Mucosa of rectum (tissue), 2 donors: ENCODE data around the gene COPS3.

Source experiments
- H3K27ac ChIP-seq, 2 donors: one replicate each; pipeline ENCODE4 v1.7.0; 2013; ENCODE audit warnings: inconsistent platforms in 2 of 2, low read depth in 2 of 2, low read length in 2 of 2
- H3K27me3 ChIP-seq, 2 donors: one replicate each; pipeline ENCODE4 v1.7.0; 2013; ENCODE audit warnings: low read length in 2 of 2; ENCODE audit not compliant: control insufficient read depth in 2 of 2, insufficient read depth in 2 of 2
- H3K36me3 ChIP-seq, 2 donors: one replicate each; pipeline ENCODE4 v1.7.0; 2013; ENCODE audit warnings: low read length in 2 of 2; ENCODE audit not compliant: control insufficient read depth in 2 of 2, insufficient read depth in 2 of 2
- H3K4me1 ChIP-seq, 2 donors: one replicate each; pipeline ENCODE4 v1.7.0; 2013; ENCODE audit warnings: low read length in 2 of 2, mild to moderate bottlenecking in 1 of 2; ENCODE audit not compliant: control insufficient read depth in 2 of 2, insufficient read depth in 2 of 2
- H3K4me3 ChIP-seq, 2 donors: one replicate each; pipeline ENCODE4 v1.7.0; 2013; ENCODE audit warnings: low read length in 2 of 2
- H3K9ac ChIP-seq, 2 donors: one replicate each; pipeline ENCODE4 v1.7.0; 2013; ENCODE audit warnings: low read length in 2 of 2, low read depth in 1 of 2, mild to moderate bottlenecking in 1 of 2
- H3K9me3 ChIP-seq, 2 donors: one replicate each; pipeline ENCODE4 v1.7.0; 2013; ENCODE audit warnings: low read length in 2 of 2; ENCODE audit not compliant: control insufficient read depth in 2 of 2
- donor health status: healthy.
- donor health status: Normal muscosa, but diverticular disease.

The COPS3 gene

DNA sequence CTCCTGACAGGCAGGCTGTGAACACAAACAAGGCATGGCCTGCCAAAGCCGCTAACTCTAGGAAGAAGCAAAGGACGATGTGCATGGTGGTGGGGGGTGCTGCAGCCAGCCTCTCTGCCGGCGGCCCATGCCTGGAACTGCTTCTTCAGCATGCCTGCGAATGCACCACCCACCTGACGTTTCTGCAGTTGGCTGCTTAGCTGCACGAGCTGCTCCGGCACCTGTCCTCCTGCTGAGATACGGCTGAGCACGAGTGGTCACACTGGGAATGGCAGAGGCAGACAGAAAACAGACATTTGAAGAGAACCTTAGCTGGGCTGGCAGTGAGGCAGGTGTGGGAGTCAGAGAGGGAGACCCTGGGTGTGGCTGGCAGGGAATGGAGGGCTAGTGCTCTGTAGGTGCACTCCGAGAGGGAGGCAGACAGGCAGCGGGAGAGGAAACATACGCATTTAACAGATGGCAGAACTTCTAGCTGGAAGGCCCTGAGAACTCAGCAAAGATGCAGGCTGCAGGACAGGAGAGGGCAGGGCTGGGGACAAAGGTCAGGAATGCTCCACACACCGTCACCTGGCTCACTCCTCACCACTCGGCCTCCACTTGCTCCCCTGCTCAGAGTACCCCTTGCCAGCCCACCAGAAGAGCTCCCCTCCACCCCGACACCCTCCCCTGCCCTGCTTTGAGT, 49.3 kb downstream of the COPS3 start:
- Histone ChIP-seq H3K4me3 (no peak overlapping the region), H3K4me1 (peaks cover 13 to 14% of the 10 kb centered on the region in 2 donors), H3K9ac (no peak overlapping the region), H3K27me3 (no peaks in the 10 kb centered on the region), H3K27ac (no peak overlapping the region), H3K36me3 (peaks cover 46 to 60% of the 10 kb centered on the region in 2 donors), H3K9me3 (no peaks in the 10 kb centered on the region)

GRCh38 chr17:17229416-17230384, 51.3 kb downstream of the COPS3 start:
- peaks cover 3 to 7% of the 10 kb centered on the region in 2 donors for H3K4me1 ChIP-seq
- no peaks in the 10 kb centered on the region for H3K9me3 ChIP-seq
- H3K36me3 ChIP-seq = peaks cover 64 to 79% of the 10 kb centered on the region in 2 donors
- H3K27ac ChIP-seq = no peak overlapping the region
- no peak overlapping the region for H3K9ac ChIP-seq
- no peak overlapping the region for H3K4me3 ChIP-seq
- no peaks in the 10 kb centered on the region for H3K27me3 ChIP-seq

DNA sequence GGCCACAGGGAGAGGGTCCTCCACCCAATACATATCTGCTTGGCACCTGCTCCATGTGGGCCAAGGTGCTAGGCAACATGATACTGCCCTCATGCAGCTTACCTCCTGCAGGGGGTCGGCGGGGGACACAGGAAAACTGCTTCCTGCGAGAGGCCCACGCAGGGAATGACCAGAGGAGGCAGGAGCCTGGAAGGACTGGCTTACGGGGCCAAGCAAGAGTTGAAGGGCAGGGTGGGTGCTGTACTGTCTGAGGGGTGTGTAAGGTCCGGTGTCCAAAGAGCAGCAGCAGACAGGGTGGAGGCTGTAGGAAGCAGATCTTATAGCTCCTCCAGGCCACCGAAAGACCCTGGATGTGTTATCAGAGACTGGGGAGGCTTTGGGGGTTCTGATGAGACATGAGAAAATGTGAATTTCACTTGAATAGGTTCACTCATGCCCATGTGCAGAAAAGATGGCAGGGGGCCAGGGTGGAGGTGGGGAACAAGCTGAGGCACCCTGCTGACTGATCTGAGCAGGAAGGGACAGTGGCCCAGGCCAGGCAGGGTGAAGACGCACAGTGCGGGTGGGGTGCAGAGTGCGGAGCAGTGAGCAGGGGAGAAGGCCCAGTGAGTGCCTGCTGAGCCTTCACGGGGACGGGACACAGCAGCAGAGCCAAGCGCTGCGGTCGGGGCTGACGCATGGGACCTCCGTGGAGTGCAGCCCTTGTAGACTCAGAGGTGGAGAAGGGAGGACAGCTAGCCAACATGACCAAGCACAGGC, 52.3 kb downstream of the COPS3 start:
- Histone ChIP-seq H3K27ac (no peak overlapping the region), H3K36me3 (peaks cover 72 to 89% of the 10 kb centered on the region in 2 donors), H3K27me3 (no peaks in the 10 kb centered on the region), H3K9ac (no peak overlapping the region), H3K9me3 (no peaks in the 10 kb centered on the region), H3K4me1 (peaks cover 3 to 7% of the 10 kb centered on the region in 2 donors), H3K4me3 (no peak overlapping the region)

GRCh38 chr17:17227608-17228520, 53.2 kb downstream of the COPS3 start:
- Histone ChIP-seq H3K27ac (no peak overlapping the region), H3K9me3 (no peaks in the 10 kb centered on the region), H3K27me3 (no peaks in the 10 kb centered on the region), H3K36me3 (peaks cover 79 to 94% of the 10 kb centered on the region in 2 donors), H3K4me1 (peaks cover 3 to 7% of the 10 kb centered on the region in 2 donors), H3K9ac (no peak overlapping the region), H3K4me3 (no peak overlapping the region)

- H3K27ac ChIP-seq = no peak overlapping the region
- no peaks in the 10 kb centered on the region for H3K27me3 ChIP-seq
- no peaks in the 10 kb centered on the region for H3K9me3 ChIP-seq
- H3K4me1 ChIP-seq = peaks cover under 1 to 1% of the 10 kb centered on the region in 2 donors
- no peak overlapping the region for H3K4me3 ChIP-seq
- peaks cover 79 to 93% of the 10 kb centered on the region in 2 donors for H3K36me3 ChIP-seq
- no peak overlapping the region for H3K9ac ChIP-seq
These were observed 54.4 kb downstream of the COPS3 start for GRCh38 chr17:17226451-17227265.

DNA sequence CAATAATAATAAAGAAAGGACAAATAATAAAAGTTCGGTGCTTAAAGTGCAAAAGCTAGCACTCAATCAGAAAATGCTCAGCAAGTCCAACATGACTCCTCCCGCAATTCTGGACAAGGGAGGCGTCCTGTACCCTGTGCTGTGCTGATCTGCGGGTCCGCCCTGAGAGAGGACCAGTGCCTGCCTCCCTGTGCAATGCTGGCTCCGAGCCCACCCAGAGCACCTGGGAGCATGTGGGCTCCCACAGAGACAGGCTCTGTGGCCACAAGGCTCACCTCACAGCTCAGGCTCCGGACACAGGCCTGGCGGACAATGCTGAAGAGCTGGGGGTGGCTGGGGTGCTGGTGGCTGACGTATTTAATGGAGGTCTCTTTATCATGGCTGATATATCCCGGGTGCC, 55.1 kb downstream of the COPS3 start:
- Histone ChIP-seq H3K4me1 (no peaks in the 10 kb centered on the region), H3K27me3 (no peaks in the 10 kb centered on the region), H3K27ac (no peak overlapping the region), H3K36me3 (peaks cover 81 to 93% of the 10 kb centered on the region in 2 donors), H3K9me3 (no peaks in the 10 kb centered on the region), H3K9ac (no peak overlapping the region), H3K4me3 (no peak overlapping the region)

DNA sequence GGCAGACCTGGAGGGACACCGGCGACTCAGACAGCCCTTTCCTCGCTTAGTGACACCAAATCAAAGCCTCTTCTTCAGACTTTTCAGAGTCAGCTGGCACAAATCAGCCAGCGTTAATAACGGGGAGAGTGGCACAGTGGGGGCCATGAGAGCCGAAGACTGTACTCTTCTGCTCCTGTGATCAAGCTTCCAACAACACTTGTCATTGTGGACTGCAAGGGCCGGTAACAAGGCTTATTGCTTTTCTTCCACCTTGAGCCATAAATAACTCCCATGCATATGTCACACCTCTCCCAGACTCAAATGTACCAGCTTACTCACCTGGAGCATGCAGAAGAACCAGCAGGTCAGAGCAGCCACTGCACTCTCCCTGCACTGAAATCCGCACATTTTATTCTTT, 56.9 kb downstream of the COPS3 start:
- no peaks in the 10 kb centered on the region for H3K27me3 ChIP-seq

GRCh38 chr17:17223736-17224135, 57.3 kb downstream of the COPS3 start:
- Histone ChIP-seq H3K4me3 (no peak overlapping the region), H3K27ac (no peak overlapping the region), H3K27me3 (no peaks in the 10 kb centered on the region), H3K9ac (no peak overlapping the region), H3K36me3 (peaks cover 77 to 90% of the 10 kb centered on the region in 2 donors), H3K4me1 (no peaks in the 10 kb centered on the region), H3K9me3 (no peaks in the 10 kb centered on the region)

More for the DNA sequence above, 56.9 kb downstream of the COPS3 start:
- Histone ChIP-seq H3K4me3 (no peak overlapping the region), H3K4me1 (no peaks in the 10 kb centered on the region), H3K36me3 (peaks cover 80 to 89% of the 10 kb centered on the region in 2 donors), H3K9ac (no peak overlapping the region), H3K9me3 (no peaks in the 10 kb centered on the region), H3K27ac (no peak overlapping the region)
